Spleen (tissue), 11 donors: ENCODE results near the gene DPF3. TPM values are rescaled to one million over a fixed set of nuclear protein-coding genes. Genes with fewer than 3 reads are reported as not detected.

Experiments
- DNase-seq: peaks from one replicate; pipeline ENCODE4 v3.0.0-alpha.2; 2020
- H3K27ac ChIP-seq, 8 donors: fragments of 200-600 bp; sonication (generic) in 7 of 8; 1 replicate in 4 of 8; 2 replicates in 4 of 8; pipeline versions ENCODE4 v1.5.0 to v1.8.0; 2016 to 2021; ENCODE audit warnings: inconsistent platforms in 4 of 8, mild to moderate bottlenecking in 4 of 8, moderate library complexity in 1 of 8
- H3K27me3 ChIP-seq, 7 donors: fragments of 200-600 bp; sonication (generic) in 6 of 7; replicated peaks in 1 of 7; 1 replicate in 4 of 7; 2 replicates in 3 of 7; pipeline versions ENCODE4 v1.5.0 to v1.8.0; 2016 to 2021; ENCODE audit warnings: inconsistent platforms in 3 of 7, mild to moderate bottlenecking in 1 of 7
- H3K36me3 ChIP-seq, 6 donors: fragments of 200-600 bp; sonication (generic) in 5 of 6; 1 replicate in 4 of 6; 2 replicates in 2 of 6; pipeline versions ENCODE4 v1.5.0 to v1.8.0; 2016 to 2021; ENCODE audit warnings: inconsistent platforms in 2 of 6
- H3K4me1 ChIP-seq, 6 donors: fragments of 200-600 bp; sonication (generic) in 5 of 6; 1 replicate in 3 of 6; 2 replicates in 3 of 6; pipeline versions ENCODE4 v1.5.0 to v1.8.0; 2016 to 2021; ENCODE audit warnings: inconsistent platforms in 3 of 6
- H3K4me3 ChIP-seq, 8 donors: fragments of 200-600 bp; sonication (generic) in 7 of 8; 1 replicate in 4 of 8; 2 replicates in 4 of 8; pipeline versions ENCODE4 v1.5.0 to v1.8.0; 2016 to 2021; ENCODE audit warnings: inconsistent platforms in 4 of 8, mild to moderate bottlenecking in 4 of 8, moderate library complexity in 2 of 8
- H3K9me3 ChIP-seq, 8 donors: fragments of 200-600 bp; sonication (generic) in 7 of 8; 1 replicate in 4 of 8; 2 replicates in 4 of 8; pipeline versions ENCODE4 v1.5.0 to v1.8.0; 2016 to 2021; ENCODE audit warnings: inconsistent platforms in 4 of 8
- CTCF ChIP-seq, 11 experiments: fragments of 200-600 bp in 7 of 11; fragments of 450-650 bp in 4 of 11; sonication (generic) in 4 of 11; IDR thresholded peaks in 8 of 11; conservative IDR thresholded peaks in 3 of 11; 1 replicate in 7 of 11; 2 replicates in 4 of 11; pipeline versions ENCODE4 v1.4.0 to v1.8.0; 2016 to 2021; ENCODE audit warnings: antibody characterized with exemption in 11 of 11, inconsistent platforms in 4 of 11, mild to moderate bottlenecking in 1 of 11
- POLR2A ChIP-seq, 3 donors: fragments of 450-650 bp; IDR thresholded peaks; one replicate each; pipeline ENCODE4 v1.5.1; 2017; ENCODE audit warnings: antibody characterized with exemption in 3 of 3, mild to moderate bottlenecking in 1 of 3
- POLR2AphosphoS5 ChIP-seq, 3 donors: sonication (generic); formaldehyde crosslinking; IDR thresholded peaks; one replicate each; pipeline ENCODE4 v1.5.1; 2017; ENCODE audit warnings: antibody characterized with exemption in 3 of 3
- WGBS, 5 donors: extraction: QIAGEN DNeasy Blood & Tissue Kit in 3 of 5; methylation state at CpG; one replicate each; pipeline versions ENCODE4 v1.1.5 to v1.1.7; 2013 to 2018; 5-methylcytosine and 5-hydroxymethylcytosine counted together
- intact Hi-C: fragments of 100-400 bp; cut with DNase I; formaldehyde crosslinking; loops from one replicate; pipeline ENCODE4 v1.15.0; 2023; ENCODE audit warnings: low total_unique reads
- polyA plus RNA-seq, 3 donors: library from polyadenylated mRNA; stranded (reverse); fragments of 200-250 nt; gene quantifications; one replicate each; pipeline ENCODE4 v1.2.1, GENCODE V29; 2013
- small RNA-seq, 4 donors: library from RNA; depleted of rRNA; stranded (forward); fragments of <200 nt; gene quantifications; one replicate each; pipeline ENCODE3, GENCODE V24; 2016
- total RNA-seq, 7 donors: library from RNA; depleted of rRNA in 3 of 7; stranded (reverse); fragments of >200 nt in 3 of 7; fragmentation: NEBNext Ultra II Directional in 4 of 7; extraction: Animal tissue kit (Norgen Biotek cat#: 25700) in 4 of 7; gene quantifications; one replicate each; pipeline versions ENCODE4 v1.1.0 to v1.2.1, GENCODE V29; 2016 to 2021
- donor health status: healthy with polysubstance abuse.
- donor health status: DM: no; HTN: no; CAD: no; lungs with moderate emphysema.
- donor health status: DM: no; HTN: no; CAD: no.
- donor health status: Bipolar disorder and iron deficiency.
- donor health status: healthy.
- donor health status: DM: no; HTN: no; CAD: no.
- donor health status: DM: yes; HTN: yes; CAD: no.

DPF3 gene
- total and polyA plus RNA-seq, 10 donors: 0.76 to 8.9 (median 3.0) TPM

DNA sequence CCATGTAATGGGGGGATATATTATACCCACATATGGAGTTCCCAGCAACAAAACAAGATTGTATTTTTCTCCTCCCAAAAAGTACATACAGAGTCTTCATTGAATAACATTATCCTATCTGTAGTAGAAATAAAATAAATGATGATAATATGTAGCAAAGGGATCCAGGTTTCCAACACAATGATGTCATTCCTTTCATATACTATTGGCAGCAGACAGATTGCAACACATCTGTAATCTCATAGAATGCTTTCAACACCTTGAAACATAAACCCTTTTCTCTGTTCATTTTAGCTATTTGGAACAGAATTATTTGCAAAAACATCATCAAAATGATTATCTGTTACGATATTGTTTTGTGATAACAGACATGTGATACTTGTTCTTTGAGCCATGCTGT is 317.6 kb downstream of the DPF3 start:
- Histone ChIP-seq H3K27ac (no peak overlapping the region), H3K36me3 (no peaks in the 10 kb centered on the region), H3K4me1 (peaks cover 0 to 20% (median 11%) of the 10 kb centered on the region in 6 donors), H3K9me3 (no peaks in the 10 kb centered on the region), H3K4me3 (no peak overlapping the region), H3K27me3 (no peaks in the 10 kb centered on the region)
- intact Hi-C loops: no loop called here
- TF ChIP-seq CTCF (IDR thresholded peaks at IDR 0.05 in 8 of 11, conservative IDR thresholded peaks at IDR 0.05 in 3 of 11) (no peak), POLR2AphosphoS5 (IDR thresholded peaks at IDR 0.05) (no peak), POLR2A (IDR thresholded peaks at IDR 0.05) (no peak)
- DNase-seq: no peak
- 81 to 98% (median 88%) methylated on average over 1 of the region's 1 CpG for WGBS, 5 donors

DNA sequence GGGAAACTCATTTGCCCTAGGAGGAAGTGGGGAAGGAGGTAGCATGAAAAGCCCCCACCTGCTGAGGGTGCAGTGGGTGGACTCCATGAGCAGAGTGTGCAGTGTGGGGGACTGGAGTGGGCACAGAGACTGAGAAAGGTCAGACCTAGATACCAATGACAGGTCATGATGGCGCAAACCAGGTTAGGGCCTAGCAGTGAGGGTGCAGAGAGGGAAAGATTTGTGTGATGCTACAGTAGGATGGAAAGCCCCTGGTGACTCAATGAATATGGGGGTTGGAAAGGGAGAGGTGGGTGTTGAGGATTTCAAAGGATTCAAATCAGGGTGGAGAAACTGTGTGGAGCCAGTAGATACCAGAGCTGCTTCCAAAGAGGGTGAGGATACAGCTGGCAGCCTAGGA is 319.2 kb downstream of the DPF3 start:
- Histone ChIP-seq H3K4me1 (peaks cover 0 to 20% (median 11%) of the 10 kb centered on the region in 6 donors), H3K27ac (peak overlapping the region in 1 of 8 donors; percentile 50), H3K27me3 (no peaks in the 10 kb centered on the region), H3K9me3 (no peaks in the 10 kb centered on the region), H3K36me3 (no peaks in the 10 kb centered on the region), H3K4me3 (no peak overlapping the region)
- 93 to 97% (median 96%) methylated on average over 1 of the region's 1 CpG for WGBS, 5 donors
- intact Hi-C loops: no loop called here
- no peak for DNase-seq
- TF ChIP-seq POLR2AphosphoS5 (IDR thresholded peaks at IDR 0.05): no peak
- TF ChIP-seq POLR2A (IDR thresholded peaks at IDR 0.05): no peak
- no peak for TF ChIP-seq CTCF (IDR thresholded peaks at IDR 0.05 in 8 of 11, conservative IDR thresholded peaks at IDR 0.05 in 3 of 11)

DNA sequence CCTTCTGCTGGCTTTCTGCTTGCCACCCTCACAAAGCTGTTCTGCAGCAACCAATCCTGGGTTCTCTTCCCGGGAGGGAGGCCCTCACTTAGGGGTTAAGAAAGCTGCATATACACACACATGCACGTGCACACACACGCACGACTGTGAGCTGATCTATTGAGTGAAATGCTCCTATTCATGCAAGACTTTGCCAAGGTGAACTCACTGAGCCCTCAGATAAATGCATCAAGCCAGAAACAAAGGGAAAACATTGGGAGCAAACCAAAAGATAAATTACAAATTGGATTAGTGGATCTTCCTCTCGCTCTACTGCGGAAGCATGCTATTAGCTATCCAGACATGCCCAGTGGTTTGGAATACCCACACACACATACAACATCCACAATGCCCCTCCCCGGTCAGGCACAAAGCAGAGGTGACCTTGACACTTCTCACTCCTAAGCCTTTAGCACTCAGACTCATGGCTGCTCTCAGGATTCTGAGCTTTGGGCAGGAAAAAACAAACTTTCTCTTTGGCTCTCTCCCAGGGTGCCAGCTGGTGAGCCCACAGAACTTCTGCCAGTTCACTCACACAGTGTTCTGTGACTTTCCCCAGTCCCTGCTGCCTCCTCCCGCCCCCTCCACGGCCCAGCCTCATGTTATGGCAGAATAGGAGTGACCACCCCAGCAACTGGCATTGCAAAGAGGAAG is 320.0 kb downstream of the DPF3 start:
- Histone ChIP-seq H3K9me3 (no peaks in the 10 kb centered on the region), H3K36me3 (no peaks in the 10 kb centered on the region), H3K4me1 (peaks cover 0 to 20% (median 11%) of the 10 kb centered on the region in 6 donors), H3K27ac (peak overlapping the region in 4 of 8 donors; percentile 29 to 56 (median 42)), H3K27me3 (no peaks in the 10 kb centered on the region), H3K4me3 (no peak overlapping the region)
- intact Hi-C loops: no loop called here
- DNase-seq: no peak
- TF ChIP-seq POLR2AphosphoS5 (IDR thresholded peaks at IDR 0.05): peak in 2 of 3 donors; percentile 22 to 59
- no peak for TF ChIP-seq CTCF (IDR thresholded peaks at IDR 0.05 in 8 of 11, conservative IDR thresholded peaks at IDR 0.05 in 3 of 11)
- no peak for TF ChIP-seq POLR2A (IDR thresholded peaks at IDR 0.05)
- WGBS, 5 donors: 68 to 80% (median 77%) methylated on average over 9 of the region's 9 CpGs

Small RNAs within 50 kb of the gene (small RNA-seq; reads per million reads assigned to genes)
- 0 reads per million in 4 donors for gene RF00019

Other genes with a start within 250 kb of the DPF3 start
- gene DCAF4, start 32.4 kb upstream of the DPF3 start, total RNA-seq: 10 to 100 TPM; 10.3 to 25.0 (median 14.1) TPM
- gene DCAF4, start 32.4 kb upstream of the DPF3 start, polyA plus RNA-seq: 10 to 100 TPM in 1 of 3 donors, 1 to 10 TPM in 2; 7.7 to 10.6 (median 7.8) TPM
- gene ZFYVE1, start 133.0 kb upstream of the DPF3 start, total RNA-seq: 10 to 100 TPM; 17.9 to 23.3 (median 20.4) TPM
- gene ZFYVE1, start 133.0 kb upstream of the DPF3 start, polyA plus RNA-seq: 1 to 10 TPM; 2.8 to 5.5 (median 3.1) TPM
- gene RBM25, start 164.4 kb upstream of the DPF3 start, total RNA-seq: 100 to 1,000 TPM in 1 of 7 donors, 10 to 100 TPM in 6; 74.8 to 108 (median 92.8) TPM
- gene RBM25, start 164.4 kb upstream of the DPF3 start, polyA plus RNA-seq: 10 to 100 TPM; 28.1 to 55.3 (median 40.4) TPM
- 10 to 100 TPM; 36.7 to 74.7 (median 52.6) TPM for gene PSEN1, start 242.4 kb upstream of the DPF3 start, total RNA-seq
- gene PSEN1, start 242.4 kb upstream of the DPF3 start, polyA plus RNA-seq: 10 to 100 TPM; 15.9 to 21.9 (median 16.9) TPM